ENCODE data around the gene ZNF385A.

The ZNF385A gene

GRCh38 chr12:54390176-54390667 lies 5.7 kb upstream of the ZNF385A start:
- no CpG with 5 or more reads among the region's 7 CpGs for WGBS (ENCODE audit: extremely low coverage, insufficient coverage, insufficient read length)
- peak overlapping the region; percentile 18 for H3K4ac ChIP-seq (ENCODE audit: low read depth, low read length)
- no peak overlapping the region for H2AFZ ChIP-seq (ENCODE audit: insufficient read depth, low read length, poor library complexity)
- peak overlapping the region; percentile 44 for H2BK12ac ChIP-seq (ENCODE audit: low read length)
- peaks cover 16% of the 10 kb centered on the region for H3K79me2 ChIP-seq (ENCODE audit: control insufficient read depth, insufficient read depth, low read length, poor library complexity)
- peak overlapping the region; percentile 79 for H3K4me3 ChIP-seq (ENCODE audit: low read depth, low read length)
- H4K8ac ChIP-seq (ENCODE audit: low read depth, low read length) = peak overlapping the region; percentile 68
- H2BK120ac ChIP-seq (ENCODE audit: insufficient read depth, low read length, poor library complexity) = peak overlapping the region; percentile 50
- peak overlapping the region; percentile 49 for H3K14ac ChIP-seq (ENCODE audit: low read length)
- H3K4me2 ChIP-seq (ENCODE audit: low read length) = peak overlapping the region; percentile 87
- H3K23ac ChIP-seq (ENCODE audit: low read length) = no peak overlapping the region
- no peaks in the 10 kb centered on the region for H3K27me3 ChIP-seq (ENCODE audit: insufficient read depth, low read length)
- peak overlapping the region; percentile 72 for H4K91ac ChIP-seq (ENCODE audit: low read depth, low read length)
- no peak for DNase-seq
- H3K4me1 ChIP-seq (ENCODE audit: control insufficient read depth in 1 of 2, insufficient read depth in 2 of 2, low read length in 2 of 2) = peaks cover 44 to 57% of the 10 kb centered on the region in 2 experiments
- no peak overlapping the region for H4K12ac ChIP-seq (ENCODE audit: low read depth, low read length)
- H3K27ac ChIP-seq (ENCODE audit: low read depth, low read length) = peak overlapping the region; percentile 95
- peaks cover 46% of the 10 kb centered on the region for H3K79me1 ChIP-seq (ENCODE audit: low read length)
- H3K18ac ChIP-seq (ENCODE audit: low read length) = peak overlapping the region; percentile 44
- H3K9ac ChIP-seq (ENCODE audit: low read length) = no peak overlapping the region
- peak overlapping the region; percentile 24 for H2BK5ac ChIP-seq (ENCODE audit: low read depth, low read length, poor library complexity)
- peak overlapping the region; percentile 86 for H2AK5ac ChIP-seq (ENCODE audit: low read length)
- peaks cover 2 to 5% of the 10 kb centered on the region in 2 experiments for H3K36me3 ChIP-seq (ENCODE audit: control insufficient read depth in 1 of 2, insufficient read depth in 2 of 2, low read length in 2 of 2)
- no peaks in the 10 kb centered on the region for H3K9me3 ChIP-seq (ENCODE audit: insufficient read depth, low read depth, low read length)

- Histone ChIP-seq H3K18ac (ENCODE audit: low read length) (peak overlapping the region; percentile 86), H2AFZ (ENCODE audit: insufficient read depth, low read length, poor library complexity) (peak overlapping the region; percentile 46), H3K23ac (ENCODE audit: low read length) (no peak overlapping the region), H3K27ac (ENCODE audit: low read depth, low read length) (peak overlapping the region; percentile 95), H4K12ac (ENCODE audit: low read depth, low read length) (no peak overlapping the region), H3K36me3 (ENCODE audit: control insufficient read depth in 1 of 2, insufficient read depth in 2 of 2, low read length in 2 of 2) (no peaks in the 10 kb centered on the region), H3K4me3 (ENCODE audit: low read depth, low read length) (no peak overlapping the region), H3K4me1 (ENCODE audit: control insufficient read depth in 1 of 2, insufficient read depth in 2 of 2, low read length in 2 of 2) (peaks cover 49 to 63% of the 10 kb centered on the region in 2 experiments), H3K9ac (ENCODE audit: low read length) (no peak overlapping the region), H3K4me2 (ENCODE audit: low read length) (peak overlapping the region; percentile 87), H3K4ac (ENCODE audit: low read depth, low read length) (peak overlapping the region; percentile 18), H2BK120ac (ENCODE audit: insufficient read depth, low read length, poor library complexity) (peak overlapping the region; percentile 50), H2AK5ac (ENCODE audit: low read length) (peak overlapping the region; percentile 86), H3K79me1 (ENCODE audit: low read length) (peaks cover 50% of the 10 kb centered on the region), H2BK12ac (ENCODE audit: low read length) (peak overlapping the region; percentile 78), H2BK5ac (ENCODE audit: low read depth, low read length, poor library complexity) (peak overlapping the region; percentile 88), H3K9me3 (ENCODE audit: insufficient read depth, low read depth, low read length) (no peaks in the 10 kb centered on the region), H4K8ac (ENCODE audit: low read depth, low read length) (peak overlapping the region; percentile 71), H4K91ac (ENCODE audit: low read depth, low read length) (peak overlapping the region; percentile 72), H3K79me2 (ENCODE audit: control insufficient read depth, insufficient read depth, low read length, poor library complexity) (peaks cover 17% of the 10 kb centered on the region), H3K14ac (ENCODE audit: low read length) (peak overlapping the region; percentile 74), H3K27me3 (ENCODE audit: insufficient read depth, low read length) (no peaks in the 10 kb centered on the region)
- no CpG with 5 or more reads among the region's 5 CpGs for WGBS (ENCODE audit: extremely low coverage, insufficient coverage, insufficient read length)
- no peak for DNase-seq
These were observed 5.2 kb upstream of the ZNF385A start for GRCh38 chr12:54389607-54390175.

GRCh38 chr12:54389134-54389508 lies 4.6 kb upstream of the ZNF385A start:
- Histone ChIP-seq H2BK12ac (ENCODE audit: low read length) (peak overlapping the region; percentile 78), H3K9me3 (ENCODE audit: insufficient read depth, low read depth, low read length) (no peaks in the 10 kb centered on the region), H3K4me2 (ENCODE audit: low read length) (peak overlapping the region; percentile 12), H2BK5ac (ENCODE audit: low read depth, low read length, poor library complexity) (peak overlapping the region; percentile 88), H3K18ac (ENCODE audit: low read length) (peak overlapping the region; percentile 86), H2BK120ac (ENCODE audit: insufficient read depth, low read length, poor library complexity) (peak overlapping the region; percentile 50), H3K27me3 (ENCODE audit: insufficient read depth, low read length) (no peaks in the 10 kb centered on the region), H2AFZ (ENCODE audit: insufficient read depth, low read length, poor library complexity) (peak overlapping the region; percentile 46), H3K4ac (ENCODE audit: low read depth, low read length) (peak overlapping the region; percentile 18), H3K36me3 (ENCODE audit: control insufficient read depth in 1 of 2, insufficient read depth in 2 of 2, low read length in 2 of 2) (peaks cover 0 to 3% of the 10 kb centered on the region in 2 experiments), H3K4me3 (ENCODE audit: low read depth, low read length) (no peak overlapping the region), H3K14ac (ENCODE audit: low read length) (peak overlapping the region; percentile 74), H3K79me1 (ENCODE audit: low read length) (peaks cover 55% of the 10 kb centered on the region), H4K8ac (ENCODE audit: low read depth, low read length) (peak overlapping the region; percentile 71), H3K79me2 (ENCODE audit: control insufficient read depth, insufficient read depth, low read length, poor library complexity) (peaks cover 17% of the 10 kb centered on the region), H4K12ac (ENCODE audit: low read depth, low read length) (no peak overlapping the region), H3K9ac (ENCODE audit: low read length) (no peak overlapping the region), H4K91ac (ENCODE audit: low read depth, low read length) (peak overlapping the region; percentile 72), H3K23ac (ENCODE audit: low read length) (no peak overlapping the region), H3K4me1 (ENCODE audit: control insufficient read depth in 1 of 2, insufficient read depth in 2 of 2, low read length in 2 of 2) (peaks cover 55 to 68% of the 10 kb centered on the region in 2 experiments), H3K27ac (ENCODE audit: low read depth, low read length) (peak overlapping the region; percentile 95), H2AK5ac (ENCODE audit: low read length) (peak overlapping the region; percentile 86)
- DNase-seq = no peak
- WGBS (ENCODE audit: extremely low coverage, insufficient coverage, insufficient read length) = no CpG with 5 or more reads among the region's 3 CpGs

GRCh38 chr12:54388237-54389133 lies 4.0 kb upstream of the ZNF385A start:
- Histone ChIP-seq H3K18ac (ENCODE audit: low read length) (peak overlapping the region; percentile 86), H4K8ac (ENCODE audit: low read depth, low read length) (peak overlapping the region; percentile 71), H3K4me2 (ENCODE audit: low read length) (peak overlapping the region; percentile 18), H4K91ac (ENCODE audit: low read depth, low read length) (peak overlapping the region; percentile 72), H3K27ac (ENCODE audit: low read depth, low read length) (peak overlapping the region; percentile 95), H3K36me3 (ENCODE audit: control insufficient read depth in 1 of 2, insufficient read depth in 2 of 2, low read length in 2 of 2) (peaks cover 0 to 5% of the 10 kb centered on the region in 2 experiments), H2AK5ac (ENCODE audit: low read length) (peak overlapping the region; percentile 86), H3K23ac (ENCODE audit: low read length) (no peak overlapping the region), H3K9me3 (ENCODE audit: insufficient read depth, low read depth, low read length) (no peaks in the 10 kb centered on the region), H2BK12ac (ENCODE audit: low read length) (peak overlapping the region; percentile 78), H3K27me3 (ENCODE audit: insufficient read depth, low read length) (no peaks in the 10 kb centered on the region), H2BK5ac (ENCODE audit: low read depth, low read length, poor library complexity) (peak overlapping the region; percentile 88), H3K14ac (ENCODE audit: low read length) (peak overlapping the region; percentile 74), H3K79me1 (ENCODE audit: low read length) (peaks cover 55% of the 10 kb centered on the region), H4K12ac (ENCODE audit: low read depth, low read length) (no peak overlapping the region), H3K9ac (ENCODE audit: low read length) (no peak overlapping the region), H3K79me2 (ENCODE audit: control insufficient read depth, insufficient read depth, low read length, poor library complexity) (peaks cover 17% of the 10 kb centered on the region), H3K4me3 (ENCODE audit: low read depth, low read length) (no peak overlapping the region), H3K4ac (ENCODE audit: low read depth, low read length) (no peak overlapping the region), H2AFZ (ENCODE audit: insufficient read depth, low read length, poor library complexity) (no peak overlapping the region), H3K4me1 (ENCODE audit: control insufficient read depth in 1 of 2, insufficient read depth in 2 of 2, low read length in 2 of 2) (peaks cover 55 to 68% of the 10 kb centered on the region in 2 experiments), H2BK120ac (ENCODE audit: insufficient read depth, low read length, poor library complexity) (peak overlapping the region; percentile 50)
- DNase-seq = no peak
- no CpG with 5 or more reads among the region's 4 CpGs for WGBS (ENCODE audit: extremely low coverage, insufficient coverage, insufficient read length)
